Measurements from ENCODE around the gene TAF11.

Gene TAF11

DNA sequence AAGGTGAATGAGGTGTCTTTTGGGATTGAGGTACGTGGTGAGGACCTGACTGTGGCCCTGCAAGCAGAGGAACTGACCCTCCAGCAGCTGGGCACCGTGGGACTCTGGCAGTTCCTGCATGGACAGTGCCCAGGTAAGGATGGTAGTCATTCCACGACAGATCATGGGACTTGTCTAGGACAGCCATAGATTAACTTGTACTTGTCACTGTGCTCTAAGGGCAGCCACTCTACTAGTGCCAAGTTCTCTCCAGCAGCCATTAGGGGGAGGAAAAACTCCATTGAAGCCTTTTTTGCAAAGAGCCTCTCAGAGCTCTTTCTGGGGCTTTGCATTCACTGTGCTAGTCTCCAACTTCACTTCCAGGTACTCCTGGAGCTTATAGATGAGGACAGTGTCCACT lies 20.4 kb downstream of the TAF11 start:
- TF ChIP-seq POLR2AphosphoS5 (IDR thresholded peaks at IDR 0.05; ENCODE audit: low read depth) (no peak), GABPA (IDR thresholded peaks at IDR 0.05; ENCODE audit: low read depth) (no peak)
- no peaks in the 10 kb centered on the region for H3K27me3 ChIP-seq (ENCODE audit: insufficient read depth, poor library complexity, severe bottlenecking)
- no peak overlapping the region for H3K4me3 ChIP-seq (replicated peaks; ENCODE audit: insufficient read depth, low read length)
- DNase-seq (ENCODE audit: low read depth in 1 of 2, low spot score in 1 of 2), result peak in 1 of 2 experiments; percentile 4
- H3K27ac ChIP-seq (replicated peaks), result no peak overlapping the region

DNA sequence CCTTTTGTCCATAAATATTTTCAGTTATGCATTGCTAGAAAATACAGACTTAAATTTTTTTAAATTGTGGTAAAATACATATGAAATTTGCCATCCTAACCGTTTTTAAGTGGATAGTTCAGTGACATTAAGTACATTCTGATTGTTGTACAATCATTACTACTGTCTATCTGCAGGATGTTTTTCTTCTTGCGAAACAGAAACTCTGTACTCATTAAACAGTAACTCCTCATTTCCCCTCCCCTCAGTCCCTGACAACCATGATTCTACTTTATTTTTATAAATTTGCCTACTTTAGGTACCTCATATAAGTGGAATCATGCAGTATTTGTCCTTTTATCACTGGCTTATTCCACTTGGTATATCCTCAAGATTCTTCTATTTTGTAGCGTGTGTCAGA lies 21.3 kb downstream of the TAF11 start:
- no peak overlapping the region for H3K27ac ChIP-seq (replicated peaks)
- no peak for DNase-seq (ENCODE audit: low read depth in 1 of 2, low spot score in 1 of 2)
- H3K27me3 ChIP-seq (ENCODE audit: insufficient read depth, poor library complexity, severe bottlenecking), result no peaks in the 10 kb centered on the region
- TF ChIP-seq SPI1 (IDR thresholded peaks at IDR 0.05; ENCODE audit: borderline replicate concordance, low read depth) (no peak), CTCF (IDR thresholded peaks at IDR 0.05; ENCODE audit: insufficient read depth, low read length) (no peak), REST (IDR thresholded peaks at IDR 0.05; ENCODE audit: insufficient replicate concordance, low read depth) (no peak), GABPA (IDR thresholded peaks at IDR 0.05; ENCODE audit: low read depth) (no peak), POLR2AphosphoS5 (IDR thresholded peaks at IDR 0.05; ENCODE audit: low read depth) (no peak)
- no peak overlapping the region for H3K4me3 ChIP-seq (replicated peaks; ENCODE audit: insufficient read depth, low read length)

- Histone ChIP-seq H3K27me3 (ENCODE audit: insufficient read depth, poor library complexity, severe bottlenecking) (no peaks in the 10 kb centered on the region), H3K4me3 (replicated peaks; ENCODE audit: insufficient read depth, low read length) (no peak overlapping the region), H3K27ac (replicated peaks) (no peak overlapping the region)
- no peak for TF ChIP-seq GABPA (IDR thresholded peaks at IDR 0.05; ENCODE audit: low read depth)
- TF ChIP-seq SPI1 (IDR thresholded peaks at IDR 0.05; ENCODE audit: borderline replicate concordance, low read depth), result no peak
- TF ChIP-seq CTCF (IDR thresholded peaks at IDR 0.05; ENCODE audit: insufficient read depth, low read length), result no peak
- TF ChIP-seq POLR2AphosphoS5 (IDR thresholded peaks at IDR 0.05; ENCODE audit: low read depth), result no peak
- DNase-seq (ENCODE audit: low read depth in 1 of 2, low spot score in 1 of 2), result no peak
These were observed 22.7 kb downstream of the TAF11 start for GRCh38 chr6:34865107-34865506.

- TF ChIP-seq GABPA (IDR thresholded peaks at IDR 0.05; ENCODE audit: low read depth) (no peak), CTCF (IDR thresholded peaks at IDR 0.05; ENCODE audit: insufficient read depth, low read length) (no peak), POLR2AphosphoS5 (IDR thresholded peaks at IDR 0.05; ENCODE audit: low read depth) (no peak), SPI1 (IDR thresholded peaks at IDR 0.05; ENCODE audit: borderline replicate concordance, low read depth) (no peak), REST (IDR thresholded peaks at IDR 0.05; ENCODE audit: insufficient replicate concordance, low read depth) (no peak)
- no peak overlapping the region for H3K4me3 ChIP-seq (replicated peaks; ENCODE audit: insufficient read depth, low read length)
- H3K27ac ChIP-seq (replicated peaks), result no peak overlapping the region
- H3K27me3 ChIP-seq (ENCODE audit: insufficient read depth, poor library complexity, severe bottlenecking), result no peaks in the 10 kb centered on the region
- no peak for DNase-seq (ENCODE audit: low read depth in 1 of 2, low spot score in 1 of 2)
These were observed 23.8 kb downstream of the TAF11 start for GRCh38 chr6:34864007-34864406.

Data from HL-60 (cell line).